ENCODE data around the gene PLIN3.

DNA sequence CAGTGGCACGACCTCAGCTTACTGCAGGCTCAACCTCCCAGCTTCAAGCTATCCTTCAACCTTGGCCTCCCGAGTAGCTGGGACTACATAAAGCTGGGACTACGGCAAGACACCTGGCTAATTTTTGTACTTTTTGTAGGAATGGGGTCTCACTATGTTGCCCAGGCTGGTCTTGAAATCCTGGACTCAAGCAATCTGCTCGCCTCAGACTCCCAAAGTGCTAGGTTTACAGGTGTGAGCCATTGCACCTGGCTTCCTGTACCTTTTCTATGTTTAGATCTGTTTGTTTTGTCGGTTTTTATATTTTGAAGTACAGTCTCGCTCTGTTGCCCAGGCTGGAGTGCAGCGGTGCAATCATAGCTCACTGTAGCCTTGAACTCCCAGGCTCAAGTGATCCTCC, 18.4 kb downstream of the PLIN3 start:
- TF ChIP-seq RXRA (IDR thresholded peaks at IDR 0.05; ENCODE audit: insufficient read depth, low read depth, low read length) (no peak), CTCF (IDR thresholded peaks at IDR 0.05; ENCODE audit: control extremely low read depth in 1 of 3, insufficient read depth in 1 of 3, low read depth in 1 of 3, low read length in 3 of 3) (no peak), POLR2A (IDR thresholded peaks at IDR 0.05; ENCODE audit: control extremely low read depth in 1 of 2, low read depth in 2 of 2, low read length in 2 of 2) (no peak), POLR2AphosphoS5 (IDR thresholded peaks at IDR 0.05; ENCODE audit: low read depth, low read length) (no peak), USF2 (IDR thresholded peaks at IDR 0.05; ENCODE audit: low read length) (no peak), NANOG (IDR thresholded peaks at IDR 0.05; ENCODE audit: insufficient read depth, low read depth, low read length, poor library complexity, severe bottlenecking) (no peak), GABPA (IDR thresholded peaks at IDR 0.05; ENCODE audit: borderline replicate concordance, insufficient read depth, low read length) (no peak)
- TF ChIP-seq, protein P1, sequence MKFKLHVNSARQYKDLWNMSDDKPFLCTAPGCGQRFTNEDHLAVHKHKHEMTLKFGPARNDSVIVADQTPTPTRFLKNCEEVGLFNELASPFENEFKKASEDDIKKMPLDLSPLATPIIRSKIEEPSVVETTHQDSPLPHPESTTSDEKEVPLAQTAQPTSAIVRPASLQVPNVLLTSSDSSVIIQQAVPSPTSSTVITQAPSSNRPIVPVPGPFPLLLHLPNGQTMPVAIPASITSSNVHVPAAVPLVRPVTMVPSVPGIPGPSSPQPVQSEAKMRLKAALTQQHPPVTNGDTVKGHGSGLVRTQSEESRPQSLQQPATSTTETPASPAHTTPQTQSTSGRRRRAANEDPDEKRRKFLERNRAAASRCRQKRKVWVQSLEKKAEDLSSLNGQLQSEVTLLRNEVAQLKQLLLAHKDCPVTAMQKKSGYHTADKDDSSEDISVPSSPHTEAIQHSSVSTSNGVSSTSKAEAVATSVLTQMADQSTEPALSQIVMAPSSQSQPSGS (IDR thresholded peaks at IDR 0.05; ENCODE audit: low read length), result no peak
